H1 (cell line): Measurements from ENCODE around the gene HNRNPK. TPM values are rescaled to one million over a fixed set of nuclear protein-coding genes. Genes with fewer than 3 reads are reported as not detected.

Source experiments
- CTCF ChIA-PET: fragments of 300-600 bp; sonication (Branson Sonifier 250); formaldehyde crosslinking; loops from one replicate; lab custom pipeline; 2021; ENCODE audit not compliant: partially characterized antibody; lab: Charles Lee
- POLR2A ChIA-PET: fragments of 300-600 bp; sonication (Branson Sonifier 250); formaldehyde crosslinking; loops from one replicate; lab custom pipeline; 2021; ENCODE audit warnings: inconsistent platforms; ENCODE audit not compliant: partially characterized antibody; lab: Charles Lee
- DNase-seq, 2 experiments: peaks; one replicate each; pipeline versions ENCODE4 v3.0.0 to v3.0.0-alpha.2; 2010 to 2022; ENCODE audit warnings: low spot score in 2 of 2, low read depth in 1 of 2, mixed read lengths in 1 of 2
- FAIRE-seq: peaks from 2 replicates; lab custom pipeline; 2011; peaks lifted over from hg19 to GRCh38; lab: Jason Lieb, UNC
- H2AFZ ChIP-seq: 2 replicates; pipeline ENCODE4 v1.8.1; 2012; ENCODE audit warnings: low read length, inconsistent platforms
- H2AK5ac ChIP-seq: 2 replicates; pipeline ENCODE4 v1.6.1; 2013; ENCODE audit warnings: low read depth, low read length
- H2BK120ac ChIP-seq: replicated peaks from 2 replicates; pipeline ENCODE3; 2013; ENCODE audit warnings: low read depth, low read length, inconsistent platforms
- H2BK12ac ChIP-seq: 2 replicates; pipeline ENCODE4 v1.6.1; 2013; ENCODE audit warnings: low read depth, low read length
- H2BK15ac ChIP-seq: 2 replicates; pipeline ENCODE4 v1.6.1; 2013; ENCODE audit warnings: low read length
- H2BK20ac ChIP-seq: 2 replicates; pipeline ENCODE4 v1.6.1; 2013; ENCODE audit warnings: low read length
- H2BK5ac ChIP-seq: 2 replicates; pipeline ENCODE4 v1.6.1; 2013; ENCODE audit warnings: low read depth, low read length
- H3K14ac ChIP-seq: 2 replicates; pipeline ENCODE4 v1.6.1; 2013; ENCODE audit warnings: inconsistent platforms; ENCODE audit not compliant: insufficient read length
- H3K18ac ChIP-seq: 2 replicates; pipeline ENCODE4 v1.6.1; 2013; ENCODE audit warnings: low read length; ENCODE audit errors: extremely low read depth
- H3K23ac ChIP-seq: 2 replicates; pipeline ENCODE4 v1.6.1; 2013; ENCODE audit warnings: inconsistent platforms; ENCODE audit not compliant: insufficient read length
- H3K23me2 ChIP-seq: 2 replicates; pipeline ENCODE4 v1.6.1; 2013; ENCODE audit warnings: low read depth, low read length
- H3K27ac ChIP-seq: 2 replicates; pipeline ENCODE4 v1.6.1; 2011; ENCODE audit warnings: low read depth, low read length, inconsistent platforms
- H3K27me3 ChIP-seq, 4 experiments: replicated peaks in 1 of 4; 1 replicate in 1 of 4; 2 replicates in 3 of 4; pipeline versions ENCODE4 v1.6.1 to v1.8.1; 2011 to 2013; ENCODE audit warnings: low read length in 3 of 4, mild to moderate bottlenecking in 3 of 4, inconsistent platforms in 2 of 4, mixed read lengths in 2 of 4, moderate library complexity in 1 of 4; ENCODE audit not compliant: control insufficient read depth in 3 of 4, insufficient read depth in 3 of 4; ENCODE audit errors: extremely low read depth in 1 of 4
- H3K36me3 ChIP-seq, 4 experiments: 2 replicates each; pipeline versions ENCODE4 v1.6.1 to v1.8.1; 2011 to 2013; ENCODE audit warnings: mild to moderate bottlenecking in 4 of 4, low read length in 3 of 4, moderate library complexity in 2 of 4, control low read depth in 1 of 4, inconsistent platforms in 1 of 4; ENCODE audit not compliant: insufficient read depth in 4 of 4, control insufficient read depth in 2 of 4
- H3K4ac ChIP-seq: replicated peaks from 2 replicates; pipeline ENCODE3; 2013; ENCODE audit warnings: low read length, low read depth, mixed read lengths, inconsistent platforms; ENCODE audit not compliant: insufficient read length
- H3K4me1 ChIP-seq, 4 experiments: replicated peaks in 1 of 4; 1 replicate in 1 of 4; 2 replicates in 3 of 4; pipeline versions ENCODE4 v1.6.1 to v1.8.1; 2011 to 2013; ENCODE audit warnings: low read length in 3 of 4, inconsistent platforms in 2 of 4, mixed read lengths in 1 of 4; ENCODE audit not compliant: insufficient read depth in 4 of 4, control insufficient read depth in 3 of 4
- H3K4me2 ChIP-seq, 2 experiments: 2 replicates each; pipeline versions ENCODE4 v1.6.1 to v1.8.1; 2011 to 2013; ENCODE audit warnings: low read depth in 2 of 2, low read length in 2 of 2, control low read depth in 1 of 2, inconsistent platforms in 1 of 2, mild to moderate bottlenecking in 1 of 2; ENCODE audit not compliant: insufficient read depth in 1 of 2
- H3K4me3 ChIP-seq, 4 experiments: fragments of 200-600, 300-600 bp in 1 of 4; sonication (generic), shearing (Covaris generic), sonication (Bioruptor Twin) in 1 of 4; 2 replicates each; pipeline versions ENCODE4 v1.5.1 to v1.8.1; 2011 to 2016; ENCODE audit warnings: low read length in 4 of 4, low read depth in 3 of 4, control low read depth in 2 of 4, inconsistent platforms in 2 of 4, mild to moderate bottlenecking in 2 of 4, mixed read lengths in 1 of 4, moderate library complexity in 1 of 4; ENCODE audit not compliant: insufficient read depth in 2 of 4; ENCODE audit errors: extremely low read depth in 1 of 4
- H3K56ac ChIP-seq: replicated peaks from 2 replicates; pipeline ENCODE3; 2013; ENCODE audit warnings: low read depth, mild to moderate bottlenecking, mixed read lengths, low read length, inconsistent platforms; ENCODE audit not compliant: insufficient read length
- H3K79me1 ChIP-seq: 2 replicates; pipeline ENCODE4 v1.6.1; 2013; ENCODE audit warnings: low read depth, low read length, control low read depth
- H3K79me2 ChIP-seq, 2 experiments: 2 replicates each; pipeline versions ENCODE4 v1.6.1 to v1.8.1; 2012 to 2013; ENCODE audit warnings: low read length in 2 of 2, mild to moderate bottlenecking in 2 of 2, inconsistent platforms in 1 of 2; ENCODE audit not compliant: insufficient read depth in 2 of 2, control insufficient read depth in 1 of 2
- H3K9ac ChIP-seq, 4 experiments: replicated peaks in 1 of 4; 1 replicate in 1 of 4; 2 replicates in 3 of 4; pipeline versions ENCODE4 v1.6.1 to v1.8.1; 2011 to 2013; ENCODE audit warnings: low read depth in 3 of 4, low read length in 3 of 4, control low read depth in 2 of 4, mild to moderate bottlenecking in 2 of 4, moderate library complexity in 2 of 4, inconsistent platforms in 1 of 4; ENCODE audit errors: extremely low read depth in 1 of 4
- H3K9me3 ChIP-seq, 2 experiments: 2 replicates each; pipeline versions ENCODE4 v1.6.1 to v1.8.1; 2012 to 2013; ENCODE audit warnings: mild to moderate bottlenecking in 2 of 2, moderate library complexity in 2 of 2, control low read depth in 1 of 2, inconsistent platforms in 1 of 2, low read depth in 1 of 2, low read length in 1 of 2, mixed read lengths in 1 of 2; ENCODE audit not compliant: insufficient read depth in 2 of 2
- H4K20me1 ChIP-seq, 2 experiments: replicated peaks in 1 of 2; 2 replicates each; pipeline versions ENCODE3 to v1.8.1; 2011 to 2013; ENCODE audit warnings: inconsistent platforms in 2 of 2, low read length in 2 of 2, mild to moderate bottlenecking in 1 of 2; ENCODE audit not compliant: insufficient read depth in 2 of 2, control insufficient read depth in 1 of 2
- H4K5ac ChIP-seq: 2 replicates; pipeline ENCODE4 v1.6.1; 2013; ENCODE audit warnings: low read length, low read depth, mixed read lengths, inconsistent platforms; ENCODE audit not compliant: insufficient read length
- H4K8ac ChIP-seq: 2 replicates; pipeline ENCODE4 v1.8.0; 2013; ENCODE audit warnings: mild to moderate bottlenecking, moderate library complexity, low read length, inconsistent platforms; ENCODE audit not compliant: insufficient read depth; ENCODE audit errors: extremely low read depth
- H4K91ac ChIP-seq: replicated peaks from 2 replicates; pipeline ENCODE3; 2013; ENCODE audit warnings: low read length, mixed read lengths, inconsistent platforms; ENCODE audit not compliant: insufficient read length
- BACH1 ChIP-seq: IDR thresholded peaks from 2 replicates; pipeline ENCODE4 v1.6.1; 2012; ENCODE audit warnings: low read length, improper control_type of control experiment
- FOSL1 ChIP-seq: IDR thresholded peaks from 2 replicates; pipeline ENCODE4 v1.6.1; 2011; ENCODE audit warnings: mild to moderate bottlenecking, low read depth, low read length, moderate library complexity; ENCODE audit not compliant: insufficient read depth
- JUN ChIP-seq: IDR thresholded peaks from 2 replicates; pipeline ENCODE4 v1.6.1; 2011; ENCODE audit warnings: low read depth, mild to moderate bottlenecking, improper control_type of control experiment, low read length
- RBBP5 ChIP-seq: IDR thresholded peaks from 2 replicates; pipeline ENCODE4 v1.7.1; 2012; ENCODE audit warnings: low read depth, mild to moderate bottlenecking, inconsistent platforms, low read length, moderate library complexity, borderline replicate concordance
- SIN3A ChIP-seq, 2 experiments: IDR thresholded peaks in 1 of 2; conservative IDR thresholded peaks in 1 of 2; 2 replicates each; pipeline ENCODE4 v1.6.1; 2011 to 2012; ENCODE audit warnings: low read length in 2 of 2, improper control_type of control experiment in 1 of 2, low read depth in 1 of 2, mild to moderate bottlenecking in 1 of 2
- SP4 ChIP-seq: IDR thresholded peaks from 2 replicates; pipeline ENCODE4 v1.6.1; 2012; ENCODE audit warnings: low read length, inconsistent platforms
- ZNF274 ChIP-seq: IDR thresholded peaks from 2 replicates; pipeline ENCODE4 v1.7.0; 2012; ENCODE audit warnings: low read length, borderline replicate concordance; ENCODE audit errors: extremely low read depth
- WGBS, 2 experiments: shearing (Covaris generic) in 1 of 2; methylation state at CpG; one replicate each; pipeline versions ENCODE4 v1.1.6 to v1.1.7; 2013 to 2015; ENCODE audit warnings: low lambda C conversion rate in 2 of 2, mixed read lengths in 2 of 2, inconsistent platforms in 1 of 2, low coverage in 1 of 2, missing lambda C conversion rate in 1 of 2; ENCODE audit not compliant: insufficient replicate concordance in 2 of 2, insufficient coverage in 1 of 2, insufficient read length in 1 of 2; ENCODE audit errors: extremely low coverage in 1 of 2, missing lambda C conversion rate in 1 of 2; 5-methylcytosine and 5-hydroxymethylcytosine counted together
- polyA plus RNA-seq, 7 experiments: library from polyadenylated mRNA; depleted of rRNA in 3 of 7; stranded (reverse) in 5 of 7; unstranded in 2 of 7; fragments of >200 nt in 5 of 7; fragments of 200-250 nt in 2 of 7; gene quantifications; 1 replicate in 5 of 7; 2 replicates in 1 of 7; 4 replicates in 1 of 7; pipeline versions ENCODE4 v1.2.1 to v1.2.3, GENCODE V29; 2011 to 2013; ENCODE audit warnings: missing spikeins in 2 of 7, mixed read lengths in 2 of 7
- total RNA-seq: library from RNA; stranded (reverse); fragmentation: NEBNext Ultra II Directional; extraction: Animal tissue kit (Norgen Biotek cat#: 25700); gene quantifications from 2 replicates; pipeline ENCODE4 v1.2.1, GENCODE V29; 2021

The HNRNPK gene
- total and polyA plus RNA-seq, 2 of the 8 experiments (the other 6 are each of a cell fraction or from before 2014, with no cell fraction given): 414 to 887 TPM

GRCh38 chr9:83972286-83972685 is 7.7 kb downstream of the HNRNPK start:
- no peak overlapping the region for H4K8ac ChIP-seq
- no peaks in the 10 kb centered on the region for H3K23me2 ChIP-seq
- no peak overlapping the region for H4K5ac ChIP-seq
- no peak overlapping the region for H3K27ac ChIP-seq
- H3K9me3 ChIP-seq: no peaks in the 10 kb centered on the region
- H2BK120ac ChIP-seq: no peak overlapping the region
- H3K23ac ChIP-seq: no peak overlapping the region
- H3K4me2 ChIP-seq: no peak overlapping the region
- no peak overlapping the region for H3K4ac ChIP-seq
- no peak overlapping the region for H4K91ac ChIP-seq
- ChIA-PET POLR2A (interaction anchor here (1.0 to 4.8 kb wide), 7 partner anchors 8 to 181 kb away, joined by 3 to 102 read pairs (median 4); partner anchors contain the start of genes HNRNPK and RMI1), CTCF (no interaction called here)
- H3K4me3 ChIP-seq: no peak overlapping the region
- no peak overlapping the region for H2BK20ac ChIP-seq
- no peak overlapping the region for H2AK5ac ChIP-seq
- no peak overlapping the region for H3K14ac ChIP-seq
- peaks cover 8 to 49% of the 10 kb centered on the region in 2 experiments for H3K79me2 ChIP-seq
- H2BK15ac ChIP-seq: no peak overlapping the region
- H2AFZ ChIP-seq: no peak overlapping the region
- WGBS, 2 experiments: 92% methylated on average over 2 of the region's 2 CpGs; no CpG with 5 or more reads in 1 of the 2 experiments
- H3K56ac ChIP-seq: no peak overlapping the region
- H3K79me1 ChIP-seq: peaks cover 3% of the 10 kb centered on the region; the same call in 1 of the 2 replicates
- H4K20me1 ChIP-seq: peaks cover 9 to 12% of the 10 kb centered on the region in 2 experiments
- no peaks in the 10 kb centered on the region for H3K27me3 ChIP-seq
- no peaks in the 10 kb centered on the region for H3K4me1 ChIP-seq
- no peak overlapping the region for H2BK12ac ChIP-seq
- no peak overlapping the region for H2BK5ac ChIP-seq
- no peak overlapping the region for H3K18ac ChIP-seq
- no peak overlapping the region for H3K9ac ChIP-seq
- TF ChIP-seq SIN3A (conservative IDR thresholded peaks at IDR 0.05 in 1 of 2, IDR thresholded peaks at IDR 0.05 in 1 of 2; ENCODE audit: low read depth in 1 of 2, low read length in 2 of 2): no peak
- TF ChIP-seq FOSL1: no peak
- no peak for TF ChIP-seq BACH1
- no peak for TF ChIP-seq ZNF274
- TF ChIP-seq SP4: no peak
- TF ChIP-seq JUN: no peak
- no peak for TF ChIP-seq RBBP5
- no peak for FAIRE-seq
- no peak for DNase-seq
- peaks cover 66 to 98% (median 88%) of the 10 kb centered on the region in 4 experiments for H3K36me3 ChIP-seq
